A673 (cell line): ENCODE measurements around the gene RNF220.

Experiments used
- EZH2 ChIP-seq: fragments of 200-600 bp; sonication (generic); IDR thresholded peaks from 2 replicates; pipeline ENCODE4 v1.6.1; 2017; ENCODE audit warnings: borderline replicate concordance, low read depth, mild to moderate bottlenecking, mixed read lengths, antibody characterized with exemption, low read length; ENCODE audit not compliant: poor library complexity, severe bottlenecking
- TF ChIP-seq, protein P1 (sequence below): fragments of 300-800, 200-600 bp; sonication (generic); conservative IDR thresholded peaks from 2 replicates; pipeline ENCODE4 v1.5.1; 2017; ENCODE audit warnings: low read depth, mild to moderate bottlenecking, antibody characterized with exemption, low read length, moderate library complexity, mixed read lengths

DNA sequence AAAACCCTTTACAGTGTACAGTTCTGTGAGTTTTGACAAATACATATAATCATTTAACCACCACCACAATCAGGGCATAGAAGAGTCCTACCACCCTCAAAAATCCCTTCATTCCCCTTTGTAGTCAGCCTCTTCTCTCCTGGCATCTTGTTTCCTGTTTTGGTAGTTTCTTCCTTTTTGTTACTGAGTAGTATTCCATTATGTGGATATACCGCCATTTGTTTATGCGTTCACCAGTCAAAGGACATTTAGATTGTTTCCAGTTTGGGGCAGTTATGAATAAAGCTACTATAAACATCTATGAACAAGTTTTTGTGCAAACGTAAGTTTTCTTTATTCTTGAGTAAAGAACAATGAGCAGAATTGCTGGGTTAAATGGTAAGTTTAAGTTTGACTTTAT, 49.6 kb downstream of the RNF220 start:
- TF ChIP-seq, protein P1, sequence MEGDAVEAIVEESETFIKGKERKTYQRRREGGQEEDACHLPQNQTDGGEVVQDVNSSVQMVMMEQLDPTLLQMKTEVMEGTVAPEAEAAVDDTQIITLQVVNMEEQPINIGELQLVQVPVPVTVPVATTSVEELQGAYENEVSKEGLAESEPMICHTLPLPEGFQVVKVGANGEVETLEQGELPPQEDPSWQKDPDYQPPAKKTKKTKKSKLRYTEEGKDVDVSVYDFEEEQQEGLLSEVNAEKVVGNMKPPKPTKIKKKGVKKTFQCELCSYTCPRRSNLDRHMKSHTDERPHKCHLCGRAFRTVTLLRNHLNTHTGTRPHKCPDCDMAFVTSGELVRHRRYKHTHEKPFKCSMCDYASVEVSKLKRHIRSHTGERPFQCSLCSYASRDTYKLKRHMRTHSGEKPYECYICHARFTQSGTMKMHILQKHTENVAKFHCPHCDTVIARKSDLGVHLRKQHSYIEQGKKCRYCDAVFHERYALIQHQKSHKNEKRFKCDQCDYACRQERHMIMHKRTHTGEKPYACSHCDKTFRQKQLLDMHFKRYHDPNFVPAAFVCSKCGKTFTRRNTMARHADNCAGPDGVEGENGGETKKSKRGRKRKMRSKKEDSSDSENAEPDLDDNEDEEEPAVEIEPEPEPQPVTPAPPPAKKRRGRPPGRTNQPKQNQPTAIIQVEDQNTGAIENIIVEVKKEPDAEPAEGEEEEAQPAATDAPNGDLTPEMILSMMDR, result no peak
- no peak for TF ChIP-seq EZH2
